Astrocyte of the cerebellum (primary cell): ENCODE measurements around the gene CKM.

ENCODE experiments used
- DNase-seq: peaks from one replicate; pipeline ENCODE4 v3.0.0-alpha.2; 2011; ENCODE audit warnings: low read depth
- H3K4me3 ChIP-seq: 2 replicates; pipeline ENCODE4 v1.5.1; 2011; ENCODE audit warnings: mild to moderate bottlenecking, low read depth, low read length, moderate library complexity
- CTCF ChIP-seq: IDR thresholded peaks from 2 replicates; pipeline ENCODE4 v1.5.1; 2012; ENCODE audit warnings: low read length, low read depth, moderate library complexity, mild to moderate bottlenecking; ENCODE audit errors: missing control alignments
- in situ Hi-C: cut with HindIII; loops from 2 replicates; pipeline ENCODE4 v1.10.0; 2017; ENCODE audit warnings: low sequenced_read_pairs

The CKM gene

GRCh38 chr19:45355402-45355801 lies 32.7 kb upstream of the CKM start:
- TF ChIP-seq CTCF: no peak
- H3K4me3 ChIP-seq: no peak overlapping the region
- in situ Hi-C loops: no loop called here
- DNase-seq: no peak

GRCh38 chr19:45354241-45354842 lies 31.7 kb upstream of the CKM start:
- no peak for DNase-seq
- no peak overlapping the region for H3K4me3 ChIP-seq
- TF ChIP-seq CTCF: no peak
- in situ Hi-C loops: no loop called here

GRCh38 chr19:45352914-45353796 lies 30.5 kb upstream of the CKM start:
- no peak overlapping the region for H3K4me3 ChIP-seq
- TF ChIP-seq CTCF: no peak
- in situ Hi-C loops: no loop called here
- DNase-seq: no peak

- no peak for TF ChIP-seq CTCF
- in situ Hi-C loops: no loop called here
- H3K4me3 ChIP-seq: no peak overlapping the region
- no peak for DNase-seq
These were observed 29.8 kb upstream of the CKM start for GRCh38 chr19:45352471-45352870.

- in situ Hi-C loops: no loop called here
- no peak for TF ChIP-seq CTCF
- no peak overlapping the region for H3K4me3 ChIP-seq
- no peak for DNase-seq
These were observed 29.4 kb upstream of the CKM start for GRCh38 chr19:45352062-45352461.

GRCh38 chr19:45351401-45351952 lies 28.8 kb upstream of the CKM start:
- no peak overlapping the region for H3K4me3 ChIP-seq
- in situ Hi-C loops: no loop called here
- no peak for TF ChIP-seq CTCF
- no peak for DNase-seq
